RWPE2 (cell line): ENCODE measurements around the gene AFAP1L2.

Source experiments
- ATAC-seq: fragments of 200-7000 bp; cut with Tn5 transposase; 3 replicates; pipeline ENCODE4 v1.9.1; 2021; ENCODE audit warnings: low read depth
- DNase-seq: peaks from one replicate; pipeline ENCODE4 v3.0.0-alpha.2; 2020; ENCODE audit warnings: low spot score
- H3K27ac ChIP-seq: fragments of 450-650 bp; 2 replicates; pipeline ENCODE4 v1.5.1; 2017; ENCODE audit warnings: mild to moderate bottlenecking; ENCODE audit not compliant: poor library complexity, severe bottlenecking
- H3K27me3 ChIP-seq: fragments of 250-450 bp; sonication (Bioruptor Pico); 2 replicates; pipeline ENCODE4 v1.5.1; 2021; ENCODE audit warnings: mild to moderate bottlenecking, moderate library complexity; ENCODE audit not compliant: insufficient read depth, poor library complexity, severe bottlenecking
- H3K36me3 ChIP-seq: fragments of 250-450 bp; sonication (Bioruptor Pico); 2 replicates; pipeline ENCODE4 v1.5.1; 2020; ENCODE audit warnings: low read depth, mild to moderate bottlenecking, moderate library complexity
- H3K4me1 ChIP-seq: fragments of 250-450 bp; sonication (Bioruptor Pico); 2 replicates; pipeline ENCODE4 v1.5.1; 2021; ENCODE audit warnings: mild to moderate bottlenecking, moderate library complexity; ENCODE audit not compliant: insufficient read depth, poor library complexity, severe bottlenecking
- H3K4me3 ChIP-seq: fragments of 250-450 bp; sonication (Bioruptor Pico); 2 replicates; pipeline ENCODE4 v1.5.1; 2021; ENCODE audit warnings: mild to moderate bottlenecking, moderate library complexity; ENCODE audit not compliant: severe bottlenecking
- H3K9me3 ChIP-seq: fragments of 250-450 bp; sonication (Bioruptor Pico); 2 replicates; pipeline ENCODE4 v1.5.1; 2021; ENCODE audit warnings: mild to moderate bottlenecking, moderate library complexity; ENCODE audit not compliant: severe bottlenecking
- CTCF ChIP-seq: fragments of 450-650 bp; IDR thresholded peaks from one replicate; pipeline ENCODE4 v1.5.1; 2017; ENCODE audit warnings: mild to moderate bottlenecking, moderate library complexity; ENCODE audit not compliant: poor library complexity, severe bottlenecking

The AFAP1L2 gene

GRCh38 chr10:114367351-114368056 is 36.8 kb downstream of the AFAP1L2 start:
- Histone ChIP-seq H3K4me1 (peaks cover 15% of the 10 kb centered on the region), H3K9me3 (no peaks in the 10 kb centered on the region), H3K27ac (peak overlapping the region; percentile 6), H3K27me3 (no peaks in the 10 kb centered on the region), H3K36me3 (no peaks in the 10 kb centered on the region), H3K4me3 (no peak overlapping the region)
- ATAC-seq (peak; percentile 73), DNase-seq (no peak)
- TF ChIP-seq CTCF: no peak

GRCh38 chr10:114364726-114365125 is 39.6 kb downstream of the AFAP1L2 start:
- TF ChIP-seq CTCF: no peak
- no peaks in the 10 kb centered on the region; the same call in 1 of the 2 replicates for H3K36me3 ChIP-seq
- no peak overlapping the region for H3K27ac ChIP-seq
- no peaks in the 10 kb centered on the region for H3K9me3 ChIP-seq
- DNase-seq (no peak), ATAC-seq (no peak)
- no peak overlapping the region for H3K4me3 ChIP-seq
- no peaks in the 10 kb centered on the region for H3K27me3 ChIP-seq
- peaks cover 15% of the 10 kb centered on the region for H3K4me1 ChIP-seq

- ATAC-seq (no peak), DNase-seq (no peak)
- no peaks in the 10 kb centered on the region for H3K27me3 ChIP-seq
- H3K4me1 ChIP-seq: peaks cover 15% of the 10 kb centered on the region
- TF ChIP-seq CTCF: no peak
- H3K4me3 ChIP-seq: no peak overlapping the region
- no peak overlapping the region for H3K27ac ChIP-seq
- H3K36me3 ChIP-seq: no peaks in the 10 kb centered on the region; the same call in 1 of the 2 replicates
- no peaks in the 10 kb centered on the region for H3K9me3 ChIP-seq
Measured at GRCh38 chr10:114363745-114364454, 40.4 kb downstream of the AFAP1L2 start.

GRCh38 chr10:114362826-114363355 is 41.4 kb downstream of the AFAP1L2 start:
- Histone ChIP-seq H3K27ac (no peak overlapping the region), H3K36me3 (no peaks in the 10 kb centered on the region; the same call in 1 of the 2 replicates), H3K4me1 (peaks cover 9% of the 10 kb centered on the region), H3K9me3 (no peaks in the 10 kb centered on the region), H3K27me3 (no peaks in the 10 kb centered on the region), H3K4me3 (no peak overlapping the region)
- no peak for TF ChIP-seq CTCF
- DNase-seq: no peak
- no peak for ATAC-seq

GRCh38 chr10:114359953-114360345 is 44.4 kb downstream of the AFAP1L2 start:
- H3K27ac ChIP-seq: no peak overlapping the region
- ATAC-seq (no peak), DNase-seq (no peak)
- H3K4me1 ChIP-seq: peaks cover 17% of the 10 kb centered on the region
- no peak overlapping the region for H3K4me3 ChIP-seq
- no peak for TF ChIP-seq CTCF
- no peaks in the 10 kb centered on the region for H3K9me3 ChIP-seq
- H3K36me3 ChIP-seq: no peaks in the 10 kb centered on the region; the same call in none of the 2 replicates
- no peaks in the 10 kb centered on the region for H3K27me3 ChIP-seq
